GM04503 (cell line): Measurements from ENCODE around the gene TFPI2.
A peak's percentile ranks its signal among the peaks of the same experiment; 100 is the strongest.

Source experiments
- DNase-seq: peaks from one replicate; pipeline ENCODE4 v3.0.0-alpha.2; 2012; ENCODE audit warnings: low read depth

The TFPI2 gene

GRCh38 chr7:93858857-93859256 is 31.7 kb downstream of the TFPI2 start:
- DNase-seq, result no peak

DNA sequence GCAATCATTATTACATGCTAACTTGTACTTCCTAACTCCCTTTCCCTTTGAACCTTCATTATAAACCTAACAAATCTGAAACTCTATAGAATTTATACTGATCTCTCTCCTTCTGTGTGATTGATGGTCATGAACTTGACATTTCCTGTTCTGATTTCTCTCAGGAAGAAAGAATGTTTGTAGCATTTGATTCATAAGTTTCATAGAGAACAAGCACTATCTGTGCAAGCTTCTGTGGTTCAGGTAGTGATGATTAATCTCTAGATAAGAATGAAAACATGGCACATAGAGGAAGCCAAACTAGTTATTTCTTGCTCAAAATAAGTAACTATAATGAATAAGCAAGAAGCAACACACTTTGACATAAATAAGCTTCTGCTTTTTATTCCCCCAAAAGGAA is 34.2 kb downstream of the TFPI2 start:
- no peak for DNase-seq

GRCh38 chr7:93855797-93856196 is 34.8 kb downstream of the TFPI2 start:
- no peak for DNase-seq

GRCh38 chr7:93854480-93854879 is 36.1 kb downstream of the TFPI2 start:
- no peak for DNase-seq

GRCh38 chr7:93851536-93851935 is 39.0 kb downstream of the TFPI2 start:
- DNase-seq, result no peak

- peak; percentile 34 for DNase-seq
These were observed 47.3 kb downstream of the TFPI2 start for GRCh38 chr7:93843260-93843659.

DNA sequence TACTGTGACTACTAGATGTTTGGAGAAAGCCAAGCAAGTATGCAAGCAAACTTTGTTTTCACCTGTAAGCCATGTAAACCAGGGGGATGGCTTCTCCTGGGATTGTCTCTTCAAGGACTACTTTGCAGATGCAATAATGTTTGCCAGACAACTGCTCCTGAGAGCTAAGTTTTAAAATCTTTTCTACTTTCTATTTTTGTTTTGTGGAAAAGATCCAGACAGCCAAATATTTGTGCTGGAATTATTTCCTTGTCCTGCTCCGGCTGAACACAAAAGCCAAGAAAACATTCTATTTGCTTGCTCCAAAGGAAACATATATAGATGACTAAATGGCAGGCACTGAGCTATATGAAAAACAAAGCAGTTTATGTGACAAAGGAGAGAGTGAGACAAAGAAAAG is 51.6 kb downstream of the TFPI2 start:
- no peak for DNase-seq

- DNase-seq, result no peak
These were observed 53.3 kb downstream of the TFPI2 start for GRCh38 chr7:93837245-93837644.

- DNase-seq, result no peak
These were observed 54.4 kb downstream of the TFPI2 start for GRCh38 chr7:93836116-93836515.

DNA sequence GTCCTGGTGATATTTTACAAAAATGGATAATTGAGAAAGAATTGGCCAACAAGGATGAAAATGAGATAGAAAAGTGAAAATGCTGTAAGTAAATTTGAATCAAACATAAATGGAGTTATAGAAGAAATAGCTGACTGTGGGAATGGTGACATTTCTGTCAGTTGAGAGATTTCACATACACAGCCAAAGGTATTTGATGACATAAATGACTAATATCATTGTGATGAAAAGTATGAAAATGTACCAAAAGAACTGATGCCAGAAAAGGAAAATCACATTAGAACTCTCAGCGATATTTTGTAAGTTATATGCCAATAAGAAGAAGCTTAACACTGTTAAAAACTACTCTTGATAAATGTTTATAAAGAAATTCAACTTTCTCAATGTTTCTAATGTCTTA is 54.9 kb downstream of the TFPI2 start:
- DNase-seq, result no peak
